ENCODE measurements around the gene SDE2.

GRCh38 chr1:225999227-225999911, at the start of gene SDE2:
- TF ChIP-seq ZNF274 (IDR thresholded peaks at IDR 0.05; ENCODE audit: low read depth, low read length) (no peak), YY1 (IDR thresholded peaks at IDR 0.05; ENCODE audit: insufficient read depth, insufficient read length) (peak; percentile 35), SUZ12 (IDR thresholded peaks at IDR 0.05; ENCODE audit: extremely low read depth, insufficient read depth, insufficient read length) (no peak)

Measured in NT2/D1 (cell line).